OCI-LY1 (cell line): Measurements from ENCODE around the gene CHMP1A.

Experiments used
- H2AFZ ChIP-seq: fragments of 200-600 bp; sonication (generic), shearing (Covaris generic); 2 replicates; pipeline ENCODE4 v1.6.0; 2014; ENCODE audit warnings: antibody characterized with exemption, mild to moderate bottlenecking, low read length
- H3F3A ChIP-seq: fragments of 200-600 bp; sonication (generic), shearing (Covaris generic); 2 replicates; pipeline ENCODE4 v1.6.0; 2014; ENCODE audit warnings: mild to moderate bottlenecking, antibody characterized with exemption, low read length, moderate library complexity; ENCODE audit not compliant: insufficient read depth
- H3K27ac ChIP-seq: fragments of 200-600 bp; sonication (generic); 2 replicates; pipeline ENCODE4 v1.5.1; 2014; ENCODE audit warnings: low read length, mixed run types, mild to moderate bottlenecking, low read depth; ENCODE audit not compliant: poor library complexity, severe bottlenecking
- H3K27me3 ChIP-seq: fragments of 200-600 bp; sonication (generic); 2 replicates; pipeline ENCODE4 v1.6.0; 2014; ENCODE audit warnings: antibody characterized with exemption, mild to moderate bottlenecking, low read length, moderate library complexity; ENCODE audit not compliant: insufficient read depth
- H3K36me3 ChIP-seq: fragments of 200-600 bp; sonication (generic); 2 replicates; pipeline ENCODE4 v1.6.1; 2014; ENCODE audit warnings: mild to moderate bottlenecking, antibody characterized with exemption, low read length, moderate library complexity, mixed read lengths; ENCODE audit not compliant: insufficient read depth
- H3K4me1 ChIP-seq: fragments of 200-600 bp; sonication (generic); 2 replicates; pipeline ENCODE4 v1.5.1; 2014; ENCODE audit warnings: mild to moderate bottlenecking, low read length, moderate library complexity; ENCODE audit not compliant: insufficient read depth, severe bottlenecking
- H3K4me2 ChIP-seq: fragments of 200-600 bp; sonication (generic), shearing (Covaris generic); 2 replicates; pipeline ENCODE4 v1.6.1; 2014; ENCODE audit warnings: low read length
- H3K4me3 ChIP-seq: fragments of 200-600 bp; sonication (generic); 2 replicates; pipeline ENCODE4 v1.5.1; 2014; ENCODE audit warnings: low read length, low read depth, mild to moderate bottlenecking, mixed read lengths; ENCODE audit not compliant: poor library complexity, severe bottlenecking
- H3K79me2 ChIP-seq: fragments of 200-600 bp; shearing (Covaris generic); 2 replicates; pipeline ENCODE4 v1.6.1; 2016; ENCODE audit warnings: mixed run types, low read length, mixed read lengths; ENCODE audit not compliant: insufficient read depth
- H3K9ac ChIP-seq: fragments of 200-600 bp; sonication (generic), shearing (Covaris generic); 2 replicates; pipeline ENCODE4 v1.6.1; 2014; ENCODE audit warnings: mild to moderate bottlenecking, low read length, mixed read lengths
- H3K9me2 ChIP-seq: fragments of 200-600 bp; sonication (generic), shearing (Covaris generic); 2 replicates; pipeline ENCODE4 v1.6.1; 2014; ENCODE audit warnings: low read depth, mild to moderate bottlenecking, low read length, mixed read lengths
- H3K9me3 ChIP-seq: fragments of 200-600 bp; shearing (Covaris generic); 2 replicates; pipeline ENCODE4 v1.6.1; 2014; ENCODE audit warnings: low read length, mixed read lengths
- H4K20me1 ChIP-seq: fragments of 200-600 bp; sonication (generic), shearing (Covaris generic); 2 replicates; pipeline ENCODE4 v1.6.0; 2016; ENCODE audit warnings: mild to moderate bottlenecking, low read length; ENCODE audit not compliant: insufficient read depth
- CTCF ChIP-seq: fragments of 200-600 bp; sonication (generic), shearing (Covaris generic); IDR thresholded peaks from 2 replicates; pipeline ENCODE4 v1.5.1; 2017; ENCODE audit warnings: mild to moderate bottlenecking, antibody characterized with exemption, low read length, moderate library complexity, mixed read lengths
- EZH2 ChIP-seq: fragments of 200-600 bp; sonication (generic), shearing (Covaris generic); IDR thresholded peaks from 2 replicates; pipeline ENCODE4 v1.8.0; 2017; ENCODE audit warnings: borderline replicate concordance, mixed run types, mild to moderate bottlenecking, antibody characterized with exemption, low read length, moderate library complexity, mixed read lengths

Gene CHMP1A

GRCh38 chr16:89660146-89660545 is 2.6 kb upstream of the CHMP1A start:
- peaks cover 57% of the 10 kb centered on the region for H3K36me3 ChIP-seq
- no peaks in the 10 kb centered on the region for H3K9me2 ChIP-seq
- no peak for TF ChIP-seq EZH2
- no peak for TF ChIP-seq CTCF
- H3F3A ChIP-seq, result no peaks in the 10 kb centered on the region
- no peaks in the 10 kb centered on the region for H3K9me3 ChIP-seq
- H3K27me3 ChIP-seq, result no peaks in the 10 kb centered on the region
- no peak overlapping the region for H3K4me2 ChIP-seq
- peaks cover 23% of the 10 kb centered on the region for H3K4me1 ChIP-seq
- H3K9ac ChIP-seq, result no peak overlapping the region
- no peaks in the 10 kb centered on the region for H4K20me1 ChIP-seq
- H2AFZ ChIP-seq, result no peak overlapping the region
- H3K4me3 ChIP-seq, result no peak overlapping the region
- no peak overlapping the region for H3K27ac ChIP-seq
- H3K79me2 ChIP-seq, result peaks cover 21% of the 10 kb centered on the region

GRCh38 chr16:89658221-89658879 is 842 bp upstream of the CHMP1A start:
- Histone ChIP-seq H3K79me2 (peaks cover 21% of the 10 kb centered on the region), H3K4me2 (peak overlapping the region; percentile 97), H3K9ac (peak overlapping the region; percentile 99), H3F3A (no peaks in the 10 kb centered on the region), H4K20me1 (no peaks in the 10 kb centered on the region), H3K36me3 (peaks cover 48% of the 10 kb centered on the region), H3K27me3 (no peaks in the 10 kb centered on the region), H3K9me2 (no peaks in the 10 kb centered on the region), H2AFZ (peak overlapping the region; percentile 89; the same call in 1 of the 2 replicates), H3K27ac (peak overlapping the region; percentile 62), H3K4me1 (peaks cover 23% of the 10 kb centered on the region), H3K4me3 (peak overlapping the region; percentile 98), H3K9me3 (no peaks in the 10 kb centered on the region)
- TF ChIP-seq EZH2 (no peak), CTCF (no peak)

- H3K4me1 ChIP-seq, result peaks cover 23% of the 10 kb centered on the region
- no peaks in the 10 kb centered on the region for H3F3A ChIP-seq
- H3K36me3 ChIP-seq, result peaks cover 31% of the 10 kb centered on the region
- H2AFZ ChIP-seq, result no peak overlapping the region
- H3K9ac ChIP-seq, result peak overlapping the region; percentile 99
- no peak overlapping the region for H3K27ac ChIP-seq
- H3K4me2 ChIP-seq, result peak overlapping the region; percentile 97
- no peaks in the 10 kb centered on the region for H3K27me3 ChIP-seq
- H4K20me1 ChIP-seq, result no peaks in the 10 kb centered on the region
- H3K4me3 ChIP-seq, result peak overlapping the region; percentile 98
- peaks cover 21% of the 10 kb centered on the region for H3K79me2 ChIP-seq
- no peaks in the 10 kb centered on the region for H3K9me2 ChIP-seq
- H3K9me3 ChIP-seq, result no peaks in the 10 kb centered on the region
- TF ChIP-seq EZH2, result no peak
- TF ChIP-seq CTCF, result no peak
Observed at GRCh38 chr16:89656435-89657121, 930 bp downstream of the CHMP1A start.
